Measurements from ENCODE around the gene HS1BP3. TPM values are rescaled to one million over a fixed set of nuclear protein-coding genes. Genes with fewer than 3 reads are reported as not detected.

Gene HS1BP3
- total RNA-seq: 10 to 100 TPM; 14.1 to 14.4 TPM

GRCh38 chr2:20650877-20651730 is at the start of gene HS1BP3:
HS1BP3 (minus strand) TSS chr2:20651098; CDS start chr2:20651063, 35 bp downstream.
- ChIA-PET CTCF (interaction anchor here (0.6 to 4.2 kb wide), 46 partner anchors 8 to 762 kb away, joined by 3 to 36 read pairs (median 4); partner anchors contain the start of gene RHOB), POLR2A (interaction anchor here (1.2 kb wide), 1 partner anchor 15 kb away, joined by 5 read pairs; no protein-coding TSS in a partner anchor)
- H3K27me3 Mint-ChIP-seq: peaks cover 6% of the 10 kb centered on the region
- H3K4me3 Mint-ChIP-seq: peak within 1 kb of the TSS; percentile 88
- DNase-seq: peak; percentile 85
- H3K36me3 Mint-ChIP-seq (ENCODE audit: low read depth): no peaks in the 10 kb centered on the region
- H3K4me1 Mint-ChIP-seq: peaks cover 30% of the 10 kb centered on the region
- no peaks in the 10 kb centered on the region for H3K9me3 Mint-ChIP-seq
- peak within 1 kb of the TSS; percentile 95 for H3K27ac Mint-ChIP-seq

GRCh38 chr2:20698916-20699613 is 48.2 kb upstream of the HS1BP3 start:
- CTCF ChIA-PET: interaction anchor here (1.4 to 1.6 kb wide), 2 partner anchors 25 to 42 kb away, joined by 3 to 4 read pairs; no protein-coding TSS in a partner anchor
- no peaks in the 10 kb centered on the region for H3K9me3 Mint-ChIP-seq
- DNase-seq: no peak
- H3K27ac Mint-ChIP-seq: peak overlapping the region; percentile 62
- no peaks in the 10 kb centered on the region for H3K27me3 Mint-ChIP-seq
- POLR2A ChIA-PET: no interaction called here
- H3K4me3 Mint-ChIP-seq: no peak overlapping the region
- peaks cover 10% of the 10 kb centered on the region for H3K4me1 Mint-ChIP-seq
- H3K36me3 Mint-ChIP-seq (ENCODE audit: low read depth): peaks cover 3% of the 10 kb centered on the region

- no peak overlapping the region for H3K4me3 Mint-ChIP-seq
- H3K36me3 Mint-ChIP-seq (ENCODE audit: low read depth): peaks cover 3% of the 10 kb centered on the region
- no peaks in the 10 kb centered on the region for H3K9me3 Mint-ChIP-seq
- DNase-seq: no peak
- no peak overlapping the region for H3K27ac Mint-ChIP-seq
- POLR2A ChIA-PET: no interaction called here
- CTCF ChIA-PET: interaction anchor here (1.2 to 1.6 kb wide), 3 partner anchors 12 to 41 kb away, joined by 3 to 4 read pairs (median 4); no protein-coding TSS in a partner anchor
- no peaks in the 10 kb centered on the region for H3K27me3 Mint-ChIP-seq
- peaks cover 10% of the 10 kb centered on the region for H3K4me1 Mint-ChIP-seq
These were observed 46.5 kb upstream of the HS1BP3 start for GRCh38 chr2:20697322-20697934.

GRCh38 chr2:20696366-20696765 is 45.5 kb upstream of the HS1BP3 start:
- POLR2A ChIA-PET: no interaction called here

GRCh38 chr2:20693317-20693716 is 42.4 kb upstream of the HS1BP3 start:
- peaks cover 10% of the 10 kb centered on the region for H3K36me3 Mint-ChIP-seq (ENCODE audit: low read depth)
- H3K4me3 Mint-ChIP-seq: no peak overlapping the region
- POLR2A ChIA-PET: no interaction called here
- CTCF ChIA-PET: interaction anchor here (0.6 kb wide), 1 partner anchor 220 kb away, joined by 3 read pairs; no protein-coding TSS in a partner anchor
- no peaks in the 10 kb centered on the region for H3K9me3 Mint-ChIP-seq
- H3K27ac Mint-ChIP-seq: no peak overlapping the region
- H3K27me3 Mint-ChIP-seq: no peaks in the 10 kb centered on the region
- no peak for DNase-seq
- no peaks in the 10 kb centered on the region for H3K4me1 Mint-ChIP-seq

More at GRCh38 chr2:20696366-20696765, 45.5 kb upstream of the HS1BP3 start:
- H3K36me3 Mint-ChIP-seq (ENCODE audit: low read depth): peaks cover 2% of the 10 kb centered on the region
- no peaks in the 10 kb centered on the region for H3K27me3 Mint-ChIP-seq
- no peak overlapping the region for H3K27ac Mint-ChIP-seq
- CTCF ChIA-PET: no interaction called here
- no peak overlapping the region for H3K4me3 Mint-ChIP-seq
- no peaks in the 10 kb centered on the region for H3K9me3 Mint-ChIP-seq
- DNase-seq: no peak
- H3K4me1 Mint-ChIP-seq: peaks cover 10% of the 10 kb centered on the region

- CTCF ChIA-PET: interaction anchor here (1.1 kb wide), 1 partner anchor 55 kb away, joined by 3 read pairs; no protein-coding TSS in a partner anchor
These were observed 41.2 kb upstream of the HS1BP3 start for GRCh38 chr2:20692081-20692480.

GRCh38 chr2:20691076-20691734 is 40.3 kb upstream of the HS1BP3 start:
- POLR2A ChIA-PET: no interaction called here
- no peaks in the 10 kb centered on the region for H3K4me1 Mint-ChIP-seq
- no peak for DNase-seq
- CTCF ChIA-PET: interaction anchor here (0.8 to 1.1 kb wide), 2 partner anchors 56 to 269 kb away, joined by 3 read pairs; no protein-coding TSS in a partner anchor
- no peaks in the 10 kb centered on the region for H3K27me3 Mint-ChIP-seq
- peaks cover 22% of the 10 kb centered on the region for H3K36me3 Mint-ChIP-seq (ENCODE audit: low read depth)
- no peak overlapping the region for H3K27ac Mint-ChIP-seq
- no peak overlapping the region for H3K4me3 Mint-ChIP-seq
- H3K9me3 Mint-ChIP-seq: no peaks in the 10 kb centered on the region

More at GRCh38 chr2:20692081-20692480, 41.2 kb upstream of the HS1BP3 start:
- Mint-ChIP-seq H3K36me3 (ENCODE audit: low read depth) (peaks cover 17% of the 10 kb centered on the region), H3K4me1 (no peaks in the 10 kb centered on the region), H3K27me3 (no peaks in the 10 kb centered on the region), H3K4me3 (no peak overlapping the region), H3K9me3 (no peaks in the 10 kb centered on the region), H3K27ac (no peak overlapping the region)
- DNase-seq: no peak
- POLR2A ChIA-PET: no interaction called here

GRCh38 chr2:20689428-20690264 is 38.7 kb upstream of the HS1BP3 start:
- Mint-ChIP-seq H3K36me3 (ENCODE audit: low read depth) (peaks cover 28% of the 10 kb centered on the region), H3K4me3 (no peak overlapping the region), H3K9me3 (no peaks in the 10 kb centered on the region), H3K4me1 (no peaks in the 10 kb centered on the region), H3K27me3 (no peaks in the 10 kb centered on the region), H3K27ac (no peak overlapping the region)
- CTCF ChIA-PET: interaction anchor here (0.6 to 1.2 kb wide), 2 partner anchors 168 to 274 kb away, joined by 3 to 4 read pairs; no protein-coding TSS in a partner anchor
- DNase-seq: no peak
- POLR2A ChIA-PET: no interaction called here

- Mint-ChIP-seq H3K27ac (no peak overlapping the region), H3K27me3 (no peaks in the 10 kb centered on the region), H3K36me3 (ENCODE audit: low read depth) (peaks cover 28% of the 10 kb centered on the region), H3K4me3 (no peak overlapping the region), H3K9me3 (no peaks in the 10 kb centered on the region), H3K4me1 (peaks cover under 1% of the 10 kb centered on the region)
- ChIA-PET POLR2A (no interaction called here), CTCF (interaction anchor here (1.0 kb wide), 2 partner anchors 9 to 25 kb away, joined by 3 to 4 read pairs; no protein-coding TSS in a partner anchor)
- DNase-seq: no peak
These were observed 36.4 kb upstream of the HS1BP3 start for GRCh38 chr2:20687260-20687832.

GRCh38 chr2:20684581-20685063 is 33.7 kb upstream of the HS1BP3 start:
- Mint-ChIP-seq H3K4me3 (no peak overlapping the region), H3K27me3 (no peaks in the 10 kb centered on the region), H3K4me1 (peaks cover 6% of the 10 kb centered on the region), H3K9me3 (no peaks in the 10 kb centered on the region), H3K36me3 (ENCODE audit: low read depth) (peaks cover 34% of the 10 kb centered on the region), H3K27ac (no peak overlapping the region)
- CTCF ChIA-PET: interaction anchor here (1.2 to 1.5 kb wide), 2 partner anchors 9 to 13 kb away, joined by 3 read pairs; no protein-coding TSS in a partner anchor
- DNase-seq: no peak
- POLR2A ChIA-PET: no interaction called here

Data from activated CD4-positive, alpha-beta T cell treated with anti-CD3 and anti-CD28 coated beads, Interleukin-2, amount 10 ng/mL, durations not matched to agents 7 days and 5 days (primary cell).